Superior temporal gyrus (tissue), 1 donor: ENCODE data around the gene IQGAP3.
A peak's percentile ranks its signal among the peaks of the same experiment; 100 is the strongest.

Experiments
- DNase-seq: peaks from one replicate; pipeline ENCODE4 v3.0.0-alpha.2; 2016; ENCODE audit errors: extremely low spot score

IQGAP3 gene

DNA sequence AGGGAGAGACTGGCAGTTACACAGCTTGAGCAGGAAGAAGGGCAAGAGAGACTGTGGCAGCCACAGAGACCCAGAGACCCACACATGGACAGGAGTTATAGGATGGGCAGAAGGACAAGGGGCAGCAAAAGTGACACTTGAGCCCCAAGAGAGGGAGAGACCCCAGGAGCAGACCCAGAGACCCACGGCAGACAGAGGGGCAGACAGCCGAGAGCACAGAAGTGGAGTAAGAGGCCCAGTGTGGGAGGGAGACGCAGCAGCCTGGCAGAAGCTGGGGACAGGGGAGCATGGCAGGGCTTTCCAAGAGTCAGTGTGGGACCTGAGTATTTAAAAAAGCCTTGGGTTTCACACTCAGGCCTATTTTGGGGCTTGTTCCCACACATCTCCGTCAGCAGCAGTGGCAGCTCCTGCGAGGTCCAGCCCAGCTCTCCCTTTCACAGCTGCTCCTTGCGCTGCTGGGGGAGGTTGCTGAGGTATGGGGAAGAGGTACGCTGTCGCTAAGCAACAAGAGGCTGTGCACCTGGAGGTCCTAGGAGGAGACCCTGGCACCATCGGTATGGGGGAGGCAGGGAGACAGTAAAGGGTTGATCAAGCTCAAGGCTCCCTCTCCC lies 62.8 kb downstream of the IQGAP3 start:
- DNase-seq, result peak; percentile 63

DNA sequence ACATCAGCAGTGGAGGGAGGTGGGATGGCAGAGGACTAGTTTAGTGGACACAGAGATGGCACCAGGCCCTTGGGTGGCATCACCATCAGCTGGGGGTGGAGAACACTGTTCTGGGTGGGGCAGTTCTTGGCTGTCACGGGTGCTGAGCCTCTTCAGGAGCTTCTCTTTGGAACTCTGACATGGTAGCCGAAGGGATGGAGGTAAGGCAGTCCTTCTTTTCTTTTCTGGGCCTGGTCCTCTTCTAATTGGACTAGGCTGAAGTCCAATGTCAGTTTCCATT lies 63.5 kb downstream of the IQGAP3 start:
- DNase-seq, result no peak

DNA sequence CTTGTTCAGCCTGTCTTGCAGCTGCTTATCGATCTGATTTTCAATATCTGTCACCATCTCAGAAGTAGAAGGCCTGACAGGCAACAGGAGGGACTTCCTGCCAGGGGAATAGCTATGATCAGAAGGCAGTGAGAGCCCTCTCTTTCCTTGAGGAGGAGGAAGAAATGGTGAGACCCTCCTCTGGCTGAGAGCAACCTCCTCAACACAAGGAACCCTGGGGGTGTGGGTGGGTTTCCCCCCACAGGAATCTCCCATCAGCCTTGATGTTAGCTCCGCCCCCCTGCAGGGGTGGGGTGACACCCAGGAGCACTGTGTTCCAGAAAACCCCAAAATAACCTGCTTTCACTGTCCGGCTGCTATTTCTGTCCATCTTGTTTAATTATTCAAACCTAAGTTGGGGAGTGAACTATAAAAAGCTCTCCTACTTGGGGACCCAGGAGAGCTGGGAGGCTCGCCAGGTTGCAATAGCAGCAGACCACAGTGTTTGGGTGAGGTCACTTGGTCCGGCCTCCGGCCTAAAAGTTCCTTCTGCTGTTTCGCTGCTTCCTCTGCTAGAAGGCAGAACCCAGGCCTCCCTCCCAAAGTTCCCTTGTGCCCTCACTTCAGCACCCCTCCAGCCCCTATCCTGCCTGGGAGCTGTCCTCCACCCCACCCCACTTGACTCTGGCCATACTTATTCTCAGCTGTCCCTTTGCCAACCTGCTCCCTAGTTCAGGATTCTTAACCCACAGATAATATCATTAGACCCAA lies 64.0 kb downstream of the IQGAP3 start:
- peak; percentile 13 for DNase-seq

DNA sequence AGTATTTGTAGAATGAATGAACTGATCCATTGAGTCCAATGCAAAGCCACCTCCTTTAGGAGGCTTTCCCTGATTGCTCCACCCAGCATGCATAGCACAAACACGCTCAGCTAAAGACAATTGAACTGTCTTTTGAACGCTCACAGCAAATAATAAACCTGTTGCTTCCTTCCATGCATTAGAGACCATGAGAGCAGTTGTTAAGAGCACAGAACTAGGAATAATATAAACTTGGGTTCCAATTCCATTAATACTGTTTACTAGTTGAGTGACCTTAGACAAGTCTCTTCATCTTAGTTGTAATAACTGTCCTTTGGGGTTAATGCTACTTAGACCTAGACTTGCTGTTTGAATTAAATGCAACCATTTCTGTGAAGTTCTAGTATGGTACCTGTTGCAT lies 65.9 kb downstream of the IQGAP3 start:
- no peak for DNase-seq

DNA sequence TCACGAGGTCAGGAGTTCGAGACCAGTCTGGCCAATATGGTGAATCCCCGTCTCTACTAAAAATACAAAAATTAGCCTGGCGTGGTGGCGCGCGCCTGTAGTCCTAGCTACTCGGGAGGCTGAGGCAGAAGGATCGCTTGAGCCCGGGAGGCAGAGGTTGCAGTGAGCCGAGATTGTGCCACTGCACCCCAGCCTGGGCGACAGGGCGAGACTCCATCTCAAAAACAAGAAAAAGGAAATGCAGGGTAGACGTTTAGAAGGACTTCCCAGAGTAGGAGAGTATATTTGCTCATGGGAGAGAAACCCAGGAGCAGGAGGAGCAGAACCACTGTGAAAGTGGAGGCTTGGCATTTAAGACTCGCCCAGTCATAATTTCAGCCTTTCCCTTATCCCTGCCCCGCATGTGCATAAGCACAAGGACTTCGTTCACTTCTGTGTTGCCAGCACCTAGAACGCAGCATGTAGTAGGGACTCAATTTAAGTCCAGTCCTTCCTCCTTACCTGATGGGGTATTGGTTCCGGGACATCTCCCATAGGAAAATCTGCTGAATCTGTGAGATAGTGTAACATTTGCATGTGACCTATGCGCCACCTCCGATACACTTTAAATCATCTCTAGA lies 66.6 kb downstream of the IQGAP3 start:
- peak; percentile 20 for DNase-seq

DNA sequence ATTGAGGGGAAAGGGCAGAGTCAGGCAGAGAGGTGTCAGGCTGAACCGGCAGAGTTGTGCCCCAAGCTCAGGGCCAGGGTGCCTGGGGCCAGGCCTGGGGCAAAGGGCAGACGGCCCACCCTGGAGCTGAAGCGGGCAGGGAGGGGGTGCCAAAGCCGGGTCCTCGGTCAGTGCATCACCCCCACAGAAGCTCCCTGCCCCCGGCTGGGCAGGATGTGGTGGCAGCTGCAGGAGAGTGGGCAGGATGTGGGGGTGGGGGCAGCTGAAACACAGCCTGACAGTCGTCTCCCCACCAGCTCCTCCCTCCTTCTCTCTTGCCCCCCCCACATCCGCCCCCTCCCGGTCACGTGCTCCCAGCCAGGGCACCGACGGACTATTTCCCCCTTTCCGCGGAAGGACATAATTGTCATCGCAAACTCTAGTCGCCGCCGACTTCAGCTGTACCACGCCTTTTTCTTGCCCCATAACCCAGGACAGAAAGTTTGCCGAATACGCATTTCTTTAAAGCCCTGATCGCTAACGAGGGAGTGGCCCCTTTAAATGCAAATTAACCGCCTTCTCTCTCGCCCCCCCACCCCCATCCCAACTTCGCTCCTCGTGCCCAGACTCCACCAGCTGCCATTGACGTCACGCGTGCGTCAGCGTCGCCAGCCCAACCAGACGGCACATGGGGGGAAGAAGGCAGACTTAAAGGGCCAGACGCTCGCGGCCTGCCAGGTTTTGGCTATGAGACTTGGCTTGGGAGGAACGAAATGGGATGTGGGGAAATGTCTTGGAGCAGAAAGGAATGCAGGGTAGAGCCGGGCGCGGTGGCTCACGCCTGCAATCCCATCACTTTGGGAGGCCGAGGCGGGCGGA lies 67.3 kb downstream of the IQGAP3 start:
- peak; percentile 96 for DNase-seq

DNA sequence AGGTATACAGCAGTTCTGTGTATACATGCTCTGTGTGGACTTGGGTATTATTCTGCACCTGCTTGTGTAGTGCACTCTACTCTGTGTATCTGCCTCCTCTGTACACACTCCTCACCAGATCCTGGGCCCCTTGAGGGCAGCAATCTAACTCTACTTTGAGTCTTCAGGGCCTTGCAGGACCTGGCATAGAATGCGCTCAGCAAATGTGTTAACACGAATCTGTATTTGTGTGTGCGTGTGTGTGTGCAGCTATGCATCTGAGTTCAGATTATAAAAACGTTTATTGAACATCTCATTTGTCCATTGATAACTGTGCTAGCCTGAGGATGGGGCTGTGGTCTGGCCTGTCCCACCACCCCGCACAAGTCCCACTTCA lies 67.9 kb downstream of the IQGAP3 start:
- DNase-seq, result peak; percentile 60

DNA sequence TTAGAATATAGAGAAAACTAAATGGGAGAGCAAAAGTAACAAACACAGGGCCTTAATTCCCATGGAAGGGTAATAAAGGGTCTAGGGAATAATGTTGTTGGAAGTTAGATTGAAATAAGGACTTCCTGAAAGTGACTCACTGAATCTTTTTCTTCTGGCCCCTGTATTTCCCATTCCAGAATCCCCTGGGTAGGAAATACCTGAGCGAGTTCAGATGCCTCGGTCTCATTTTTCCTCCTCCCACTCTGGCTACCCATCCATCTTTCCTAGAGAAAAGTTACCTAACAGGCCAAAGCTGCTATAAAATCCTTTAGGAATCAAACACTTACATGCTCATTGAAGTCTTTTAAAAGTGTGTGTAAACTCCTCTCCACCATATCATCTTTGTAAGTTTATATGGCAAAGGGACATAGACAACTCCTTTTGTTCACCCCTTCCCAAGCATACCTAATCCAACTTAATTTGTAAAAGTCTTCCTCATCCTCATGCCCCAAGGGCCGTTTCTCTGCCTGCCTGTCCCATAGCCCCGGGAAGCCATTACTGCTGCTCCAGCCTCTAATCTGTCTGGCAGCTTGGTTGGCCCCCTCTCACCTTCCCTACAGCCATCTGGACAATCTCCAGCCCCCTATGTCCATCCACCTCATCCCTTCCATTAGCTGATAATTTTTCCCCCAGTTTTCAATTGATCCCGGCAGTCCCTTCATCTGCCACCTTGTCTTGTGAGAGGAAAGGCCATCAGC lies 68.5 kb downstream of the IQGAP3 start:
- peak; percentile 16 for DNase-seq

DNA sequence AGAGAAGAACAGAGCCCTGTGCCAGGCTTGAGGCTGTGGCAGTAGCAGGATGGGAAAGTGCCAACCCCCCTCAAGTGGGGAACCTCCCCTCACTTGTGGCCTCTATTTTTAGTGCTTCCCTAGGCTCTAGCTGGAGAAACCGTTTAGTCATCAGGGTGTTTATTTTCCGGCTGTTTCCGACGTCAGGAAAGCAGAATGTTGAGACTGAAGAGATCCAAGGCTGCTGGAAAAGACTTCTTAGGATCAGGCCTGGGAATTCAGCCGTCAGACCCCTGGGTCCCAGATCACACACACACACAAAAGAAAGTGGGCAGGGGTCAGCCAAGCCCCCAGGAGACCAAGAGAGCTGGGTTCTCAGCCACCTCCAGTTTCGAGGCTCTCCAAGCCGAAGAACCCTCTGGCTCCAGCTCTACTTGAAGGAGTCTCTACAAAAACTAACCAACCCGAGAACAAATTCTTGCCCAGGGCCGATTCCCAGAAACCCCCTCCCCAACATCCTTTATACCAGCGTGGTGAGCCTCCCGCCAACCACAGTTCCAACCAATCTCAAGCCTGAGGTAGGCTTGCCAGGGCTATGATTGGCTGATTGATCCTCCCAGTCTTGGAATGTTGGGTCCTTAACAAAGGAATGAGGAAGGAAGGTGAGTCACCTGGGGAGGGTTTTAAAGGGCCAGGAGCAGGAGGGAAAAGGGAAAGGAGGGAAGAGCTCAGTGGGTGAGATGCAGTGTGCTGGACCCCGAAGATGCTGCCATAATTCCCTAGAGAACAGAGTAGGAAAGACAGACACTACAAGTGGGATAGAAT lies 69.3 kb downstream of the IQGAP3 start:
- DNase-seq, result peak; percentile 74

DNA sequence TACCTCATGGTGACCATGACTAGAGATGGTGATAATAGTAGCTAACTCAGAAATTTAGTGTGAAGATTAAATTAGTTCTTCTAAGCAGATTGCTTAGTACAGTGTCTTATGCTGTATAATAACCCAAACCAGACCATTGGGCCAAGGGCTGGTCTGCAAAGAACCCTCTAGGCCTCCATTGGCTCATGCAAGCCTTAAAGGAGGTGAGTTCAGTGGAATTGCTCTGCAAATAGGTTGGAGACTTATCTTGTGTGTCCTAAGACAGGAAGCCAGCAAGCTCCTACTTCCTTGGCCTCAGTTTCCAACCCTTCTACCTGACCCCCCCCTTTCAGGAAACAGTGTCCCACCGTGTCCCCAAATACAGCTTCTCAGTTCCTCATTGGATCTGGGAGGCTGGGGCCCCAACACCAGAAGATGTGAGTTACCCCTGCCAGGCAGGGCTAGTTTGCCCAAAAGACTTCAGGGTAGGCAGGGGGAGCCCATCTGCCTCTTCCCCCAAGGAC lies 69.9 kb downstream of the IQGAP3 start:
- peak; percentile 46 for DNase-seq

DNA sequence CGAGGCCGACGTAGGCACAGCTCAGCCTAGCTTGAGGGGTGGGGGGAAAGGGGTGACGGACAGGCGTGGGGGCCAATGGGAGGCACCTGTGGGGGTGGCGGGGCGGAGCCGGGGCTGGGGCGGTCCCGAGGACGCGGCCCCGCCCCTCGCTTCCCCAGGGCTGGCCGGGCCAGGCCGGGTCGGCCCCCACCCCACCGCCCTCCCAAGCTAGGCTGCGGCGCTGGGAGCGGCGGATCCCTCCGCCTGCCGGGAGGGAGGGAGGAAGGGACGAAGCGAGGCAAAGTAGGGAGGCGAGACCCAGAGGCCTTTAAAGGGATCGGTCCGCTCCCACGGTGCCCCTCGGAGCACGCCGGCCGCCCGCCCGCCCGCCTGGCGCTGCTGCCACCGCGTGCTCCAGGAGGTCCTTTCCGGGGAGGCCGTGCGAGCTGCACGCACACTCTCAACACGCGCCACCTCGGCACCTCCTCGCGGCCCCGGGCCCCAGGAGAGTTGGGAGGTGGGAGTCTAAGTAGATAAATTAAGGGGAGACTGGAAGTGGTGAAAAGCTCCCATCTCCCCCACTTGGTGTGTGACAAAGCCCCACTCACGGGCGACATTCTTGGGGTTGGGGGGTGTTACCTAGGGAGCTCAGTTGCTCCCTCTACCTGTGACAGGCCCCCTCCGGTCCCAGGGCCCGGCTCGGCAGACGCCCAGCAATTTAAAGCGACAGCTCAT lies 71.4 kb downstream of the IQGAP3 start:
- DNase-seq, result peak; percentile 92

DNA sequence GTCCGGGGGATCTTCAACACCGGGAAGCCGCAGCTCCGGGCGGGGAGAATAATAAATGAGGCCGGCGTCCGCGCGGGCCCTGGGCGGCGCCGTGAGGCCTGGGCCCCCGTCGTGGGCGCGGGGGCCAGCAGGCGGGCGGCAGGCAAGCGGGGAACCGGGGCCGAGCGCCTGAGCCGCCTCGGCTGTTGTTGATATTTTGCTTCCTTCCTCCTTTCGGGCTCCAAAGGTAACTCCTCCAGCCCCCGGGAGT lies 71.9 kb downstream of the IQGAP3 start, which contains the start of gene MEF2D:
TSS of gene MEF2D (minus strand) at position 233 of the 250 bp plus-strand sequence. CDS start 17,483 bp downstream, outside the sequence.
- no peak for DNase-seq

DNA sequence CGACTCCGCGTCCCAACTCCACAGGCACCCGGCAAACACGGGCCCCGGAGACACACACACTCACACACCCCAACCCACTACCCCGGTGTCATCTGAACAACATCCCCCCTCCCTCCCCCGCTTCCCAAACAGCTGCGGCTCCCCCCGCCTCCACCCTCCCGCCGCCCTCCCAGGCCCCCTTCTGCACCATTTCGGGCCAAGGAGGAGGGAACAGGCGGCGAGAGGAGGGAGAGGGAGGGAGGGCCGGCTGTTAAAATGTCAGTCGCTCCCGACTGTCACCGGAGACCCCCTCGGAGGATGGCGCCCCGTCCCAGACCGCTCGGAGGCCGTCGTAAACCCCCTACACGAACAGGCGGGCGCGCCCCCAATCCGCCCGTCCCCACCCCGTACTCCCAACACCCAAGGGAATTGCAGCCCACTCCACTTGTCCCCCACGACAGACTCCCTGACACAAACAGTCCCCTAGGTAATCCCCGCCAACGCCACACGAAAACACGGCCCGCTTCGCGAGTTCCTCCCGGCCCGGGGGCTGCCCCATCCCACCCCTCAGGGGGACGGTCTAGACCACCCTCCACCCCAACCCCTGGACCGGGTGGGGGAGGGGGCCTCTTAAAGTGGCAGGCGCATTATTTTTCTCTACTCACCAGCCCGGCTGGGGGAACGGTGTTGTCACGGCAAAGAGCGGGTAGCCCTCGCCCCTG lies 72.4 kb downstream of the IQGAP3 start:
- peak; percentile 45 for DNase-seq

DNA sequence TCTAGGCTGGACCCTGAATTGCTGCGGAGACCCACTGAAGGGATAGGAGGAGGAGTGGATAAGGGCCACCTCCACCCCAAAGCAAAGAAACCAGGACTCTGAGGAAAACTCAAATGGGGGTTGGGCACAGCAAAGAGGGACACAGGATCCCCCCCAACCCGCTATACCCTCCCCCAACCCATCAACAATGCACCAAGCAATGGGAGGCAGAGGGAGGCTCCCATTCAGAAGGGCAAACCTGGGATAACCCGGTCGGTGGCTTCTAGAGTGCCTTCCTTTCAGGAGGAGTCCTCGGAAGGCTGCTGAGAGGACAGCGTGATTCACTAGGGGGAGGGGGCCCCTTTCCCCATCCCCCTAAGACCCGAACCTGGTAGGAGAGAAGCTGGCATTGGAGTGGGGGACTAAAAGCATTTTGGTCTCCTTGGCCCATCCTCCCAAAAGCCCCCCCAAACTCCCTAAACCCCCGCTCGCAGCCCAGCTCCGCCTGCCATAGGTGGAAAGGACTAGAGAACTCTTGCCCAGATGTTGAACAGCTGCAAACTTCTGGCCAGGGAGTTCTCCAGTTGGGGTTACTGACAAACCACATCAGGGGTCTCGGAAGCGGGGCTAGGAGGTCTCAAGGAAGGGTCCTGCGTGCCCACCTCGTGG lies 73.0 kb downstream of the IQGAP3 start:
- DNase-seq, result peak; percentile 33

DNA sequence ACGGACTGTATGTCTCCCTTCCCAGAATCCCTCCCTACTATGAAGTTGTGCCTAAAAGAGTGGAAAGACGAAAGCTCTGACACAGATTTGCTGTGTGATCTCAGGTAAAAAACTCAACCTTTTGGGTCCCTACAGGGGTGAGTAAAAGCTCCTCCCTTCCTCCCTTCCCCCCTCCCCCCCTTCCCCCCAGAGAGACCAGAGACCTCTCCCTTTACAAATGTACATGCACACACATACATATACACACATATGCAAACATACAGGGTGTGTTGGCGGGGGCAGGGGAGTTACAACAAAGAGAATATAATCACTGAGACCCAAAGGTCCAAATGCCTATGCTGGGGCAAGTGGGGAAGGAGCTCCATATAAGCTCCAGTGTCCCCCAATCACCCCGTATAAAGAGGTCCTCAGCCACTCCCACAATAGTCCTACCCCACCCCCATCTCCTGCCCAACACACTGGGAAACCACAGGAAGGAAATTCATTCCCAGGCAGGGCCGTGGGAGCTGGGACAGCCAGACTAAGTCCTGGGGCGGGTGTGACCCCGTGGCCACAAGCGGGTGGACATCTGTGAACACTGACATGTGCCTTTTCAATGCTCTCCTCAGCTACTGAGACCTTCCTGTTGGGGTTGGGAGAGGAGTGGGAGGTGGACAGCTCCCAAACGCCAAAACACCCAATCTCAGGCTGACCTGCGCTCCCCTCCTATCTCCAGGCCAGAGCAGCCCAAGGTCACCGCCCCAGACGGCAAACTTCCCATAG lies 73.8 kb downstream of the IQGAP3 start:
- peak; percentile 20 for DNase-seq

DNA sequence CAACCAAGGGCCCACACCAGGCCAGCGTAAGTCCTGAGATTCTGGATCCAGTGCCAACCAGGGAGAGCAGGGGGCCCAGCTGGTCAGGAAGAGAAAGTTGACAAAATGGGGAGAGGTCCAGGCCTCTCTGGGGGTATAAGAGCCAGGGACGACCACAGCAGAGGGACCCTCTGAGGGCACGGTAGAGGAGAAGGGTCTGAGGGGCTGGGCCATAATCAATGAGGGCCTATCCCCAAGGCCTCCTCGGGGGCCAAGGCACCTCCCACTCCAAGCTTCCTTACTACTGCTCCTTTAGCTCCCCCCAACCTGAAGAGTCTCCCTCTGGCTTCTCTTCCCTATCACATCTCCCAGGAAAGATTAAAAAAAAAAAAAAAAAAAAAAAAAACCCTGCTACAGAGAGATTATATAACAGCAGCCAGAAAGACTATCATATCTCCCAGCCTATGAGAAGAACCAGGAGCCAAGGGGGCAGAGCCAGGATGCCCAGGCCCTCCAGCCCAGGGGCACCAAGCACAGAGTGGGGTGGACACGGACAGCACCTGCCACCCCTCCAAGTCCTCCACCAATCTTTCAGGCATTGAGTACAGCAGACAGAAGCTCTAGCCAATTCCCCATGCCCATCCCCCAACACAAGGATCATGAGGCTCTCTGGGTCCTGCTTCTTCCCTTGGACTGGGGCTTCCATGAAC lies 74.5 kb downstream of the IQGAP3 start:
- peak; percentile 62 for DNase-seq

DNA sequence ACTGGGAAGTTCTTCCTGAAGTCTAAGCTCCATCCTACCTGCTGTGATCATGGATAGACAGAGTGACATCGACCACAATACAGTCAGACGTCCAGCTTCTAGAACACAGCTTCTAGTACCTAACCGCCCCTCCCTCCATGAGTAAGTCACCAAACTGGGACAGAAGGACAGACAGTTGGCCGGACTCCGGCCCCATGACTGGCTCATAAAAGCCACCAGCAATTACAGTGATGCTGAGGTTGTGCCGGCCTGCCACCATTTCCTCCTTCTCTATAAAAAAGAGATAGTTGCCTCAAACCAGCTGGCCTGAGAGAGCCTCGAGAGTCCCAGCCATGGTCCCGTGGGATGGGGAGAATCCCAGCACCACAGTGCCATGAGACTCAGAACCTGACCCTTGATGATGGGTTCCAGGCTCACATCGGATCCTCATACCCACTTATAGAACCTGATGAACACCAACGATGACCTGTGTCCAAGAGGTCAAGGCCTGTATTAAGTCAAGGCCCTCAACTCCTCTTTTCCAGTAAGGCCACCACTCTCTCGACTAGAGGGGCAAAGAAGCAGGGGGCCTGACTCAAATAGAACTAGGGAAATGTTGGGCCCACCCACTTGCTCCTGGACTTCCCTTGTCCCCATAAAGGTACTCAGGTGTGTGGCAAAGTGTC lies 75.2 kb downstream of the IQGAP3 start:
- peak; percentile 13 for DNase-seq
